Coronary artery (tissue), 2 donors: ENCODE data around the gene SNX12.

Experiments
- DNase-seq: peaks from one replicate; pipeline ENCODE4 v3.0.0-alpha.2; 2017; ENCODE audit warnings: low spot score
- H3K27ac ChIP-seq, 2 donors: fragments of 200-600 bp; sonication (generic); one replicate each; pipeline ENCODE4 v1.5.1; 2016 to 2019
- H3K4me3 ChIP-seq: fragments of 200-600 bp; sonication (generic); 2 replicates; pipeline ENCODE4 v1.5.1; 2016; ENCODE audit warnings: mild to moderate bottlenecking, moderate library complexity
- CTCF ChIP-seq: fragments of 200-600 bp; sonication (generic); IDR thresholded peaks from one replicate; pipeline ENCODE4 v1.5.1; 2019; ENCODE audit warnings: antibody characterized with exemption

SNX12 gene

GRCh38 chrX:71099736-71100135, 31.6 kb upstream of the SNX12 start:
- Histone ChIP-seq H3K27ac (no peak overlapping the region), H3K4me3 (no peak overlapping the region)
- no peak for TF ChIP-seq CTCF
- DNase-seq, result no peak

- DNase-seq, result no peak
- H3K27ac ChIP-seq, result no peak overlapping the region
- H3K4me3 ChIP-seq, result no peak overlapping the region
- TF ChIP-seq CTCF, result no peak
These were observed 30.9 kb upstream of the SNX12 start for GRCh38 chrX:71098951-71099506.

- no peak overlapping the region for H3K27ac ChIP-seq
- TF ChIP-seq CTCF, result peak; percentile 22
These were observed 30.2 kb upstream of the SNX12 start for GRCh38 chrX:71098302-71098701.

GRCh38 chrX:71096760-71097032, 28.6 kb upstream of the SNX12 start:
- no peak for DNase-seq
- no peak for TF ChIP-seq CTCF
- H3K4me3 ChIP-seq, result peak overlapping the region; percentile 80
- no peak overlapping the region for H3K27ac ChIP-seq

More at GRCh38 chrX:71098302-71098701, 30.2 kb upstream of the SNX12 start:
- DNase-seq, result no peak
- no peak overlapping the region for H3K4me3 ChIP-seq

GRCh38 chrX:71095981-71096759, 28.0 kb upstream of the SNX12 start:
- peak; percentile 80 for DNase-seq
- TF ChIP-seq CTCF, result no peak
- peak overlapping the region; percentile 80 for H3K4me3 ChIP-seq

GRCh38 chrX:71095555-71095980, 27.4 kb upstream of the SNX12 start, which contains the start of gene FOXO4:
TSS of gene FOXO4 (plus strand) at chrX:71095851. CDS start at chrX:71096529, 678 bp downstream.
- Histone ChIP-seq H3K27ac (peak within 1 kb of the TSS; percentile 41 to 83), H3K4me3 (peak within 1 kb of the TSS; percentile 80)
- peak; percentile 91 for DNase-seq
- TF ChIP-seq CTCF, result no peak

More at GRCh38 chrX:71095981-71096759, 28.0 kb upstream of the SNX12 start:
- H3K27ac ChIP-seq, result peak overlapping the region; percentile 41 to 83

- no peak for DNase-seq
- Histone ChIP-seq H3K4me3 (peak overlapping the region; percentile 80), H3K27ac (no peak overlapping the region)
- no peak for TF ChIP-seq CTCF
These were observed 26.9 kb upstream of the SNX12 start for GRCh38 chrX:71095033-71095432.
